Lower leg skin (tissue), 3 donors: Measurements from ENCODE around the gene GREB1.

Source experiments
- CTCF ChIP-seq, 3 donors: fragments of 450-650 bp; IDR thresholded peaks; one replicate each; pipeline ENCODE4 v1.5.1; 2016; ENCODE audit warnings: antibody characterized with exemption in 3 of 3, mild to moderate bottlenecking in 3 of 3, moderate library complexity in 2 of 3
- POLR2A ChIP-seq, 2 donors: fragments of 450-650 bp; IDR thresholded peaks; one replicate each; pipeline ENCODE4 v1.6.1; 2016 to 2017; ENCODE audit warnings: antibody characterized with exemption in 2 of 2, mild to moderate bottlenecking in 1 of 2, moderate library complexity in 1 of 2

- TF ChIP-seq CTCF (IDR thresholded peaks at IDR 0.05), result no peak
- TF ChIP-seq POLR2A (IDR thresholded peaks at IDR 0.05), result no peak
Measured at GRCh38 chr2:11517906-11518305, 15.9 kb upstream of the GREB1 start.
